Bladder microvascular endothelial cell (primary cell): ENCODE results near the gene CCDC107. TPM values are rescaled to one million over a fixed set of nuclear protein-coding genes. Genes with fewer than 3 reads are reported as not detected.

Experiments used
- total RNA-seq: library from RNA; depleted of rRNA; stranded (reverse); fragments of >200 nt; gene quantifications from 2 replicates; pipeline ENCODE4 v1.2.3, GENCODE V29; 2014

Gene CCDC107, protein sequence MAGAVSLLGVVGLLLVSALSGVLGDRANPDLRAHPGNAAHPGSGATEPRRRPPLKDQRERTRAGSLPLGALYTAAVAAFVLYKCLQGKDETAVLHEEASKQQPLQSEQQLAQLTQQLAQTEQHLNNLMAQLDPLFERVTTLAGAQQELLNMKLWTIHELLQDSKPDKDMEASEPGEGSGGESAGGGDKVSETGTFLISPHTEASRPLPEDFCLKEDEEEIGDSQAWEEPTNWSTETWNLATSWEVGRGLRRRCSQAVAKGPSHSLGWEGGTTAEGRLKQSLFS
- total RNA-seq: 10.3 and 13.6 TPM in 2 replicates

DNA sequence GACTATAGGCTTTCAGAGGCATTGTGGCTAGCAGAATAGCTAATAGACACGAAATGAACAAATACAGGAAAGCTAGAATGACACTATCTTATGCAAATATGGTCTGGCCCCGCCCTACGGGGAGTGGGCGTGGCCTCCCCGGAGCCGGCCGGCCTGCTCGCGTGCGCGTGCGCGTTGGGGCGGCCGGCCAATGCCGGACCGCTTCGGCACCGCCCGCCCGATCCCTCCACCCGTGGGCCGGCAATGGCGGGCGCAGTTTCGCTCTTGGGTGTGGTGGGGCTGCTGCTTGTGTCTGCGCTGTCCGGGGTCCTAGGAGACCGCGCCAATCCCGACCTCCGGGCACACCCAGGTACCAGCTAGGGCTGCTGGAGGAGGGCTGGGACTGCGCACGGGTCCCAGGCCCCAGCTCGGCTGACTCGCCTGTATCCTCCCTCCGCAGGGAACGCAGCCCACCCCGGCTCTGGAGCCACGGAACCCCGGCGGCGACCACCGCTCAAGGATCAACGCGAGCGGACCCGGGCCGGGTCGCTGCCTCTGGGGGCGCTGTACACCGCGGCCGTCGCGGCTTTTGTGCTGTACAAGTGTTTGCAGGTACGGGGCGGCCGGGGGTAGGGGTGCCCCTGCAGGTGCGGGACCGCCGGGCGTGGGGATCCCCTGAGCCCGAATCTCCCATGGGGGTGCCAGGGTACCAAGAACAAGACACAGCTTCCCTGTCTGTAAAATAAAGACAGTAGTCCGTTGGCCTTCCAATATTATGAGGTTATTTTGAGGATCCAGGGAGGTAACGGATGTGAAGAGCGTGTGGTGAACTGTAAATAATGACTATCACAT is at the start of gene CCDC107:
Gene CCDC107 (plus strand): TSS at position 156 of the 831 bp plus-strand sequence. CDS start 88 bp downstream, at position 244.

DNA sequence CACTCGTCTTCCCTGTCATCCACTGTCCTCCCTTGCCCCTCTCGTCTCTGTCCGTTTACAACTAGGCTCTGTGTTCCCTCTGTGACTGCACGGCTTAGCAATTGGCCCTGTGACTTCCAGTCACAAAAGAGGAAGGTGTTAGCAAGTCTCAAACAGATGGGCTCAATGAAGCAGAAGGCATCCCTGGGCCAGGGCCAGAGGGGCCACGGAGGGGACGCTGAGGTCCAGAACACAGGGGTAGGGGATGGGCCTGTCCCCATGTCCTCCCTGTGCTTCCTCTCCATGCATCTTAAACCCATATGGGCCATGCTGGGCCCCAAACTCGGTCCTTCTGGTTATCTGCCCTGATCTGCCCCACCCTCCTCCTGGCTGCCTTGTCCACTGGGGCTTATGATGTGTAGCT is 39.8 kb upstream of the CCDC107 start, which contains the start of gene CD72:
Gene CD72 (minus strand): TSS at position 89 of the 403 bp plus-strand sequence. CDS start 110 bp downstream, outside the sequence.

DNA sequence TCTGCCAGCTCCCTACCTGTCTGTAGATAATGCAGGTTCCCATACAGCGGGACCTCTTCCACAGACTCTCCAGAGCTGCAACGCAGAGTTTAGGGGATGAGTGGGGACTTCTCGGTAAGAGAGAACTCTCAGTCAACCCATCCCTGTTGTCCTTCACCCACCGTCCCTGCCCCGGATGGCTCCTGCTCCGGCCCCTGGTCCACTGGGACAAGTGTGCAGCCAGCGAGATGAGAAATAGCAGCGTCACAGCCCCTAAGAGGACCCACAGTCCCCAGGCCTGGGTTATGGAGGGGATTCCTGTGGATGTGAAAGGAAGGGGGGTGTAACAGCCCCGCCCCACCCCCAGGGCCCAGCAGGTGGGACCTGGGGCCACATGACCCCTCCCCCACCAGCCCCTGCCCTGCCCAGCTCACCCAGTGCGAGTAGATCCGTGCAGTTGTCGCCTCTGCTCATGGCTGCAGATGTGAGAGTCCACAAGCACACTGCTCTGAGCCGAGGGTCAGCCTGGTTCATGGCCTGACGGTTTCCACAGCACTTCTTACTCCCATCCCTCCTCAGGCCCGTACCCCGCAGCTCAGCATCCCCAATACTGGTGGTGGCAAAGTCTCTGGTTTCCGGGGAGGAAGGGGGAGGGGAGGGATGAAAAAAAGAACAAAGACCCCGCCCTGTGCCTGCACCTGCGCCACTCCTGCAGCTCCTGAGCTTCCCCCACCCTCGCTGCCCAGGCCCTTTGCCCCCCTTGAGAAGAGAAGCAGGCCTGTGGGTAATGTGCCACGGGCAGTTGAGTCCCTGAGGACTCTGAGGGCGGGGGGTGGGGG is 7.5 kb upstream of the CCDC107 start, which contains the start of gene SIT1:
Gene SIT1 (minus strand): TSS at position 591 of the 818 bp plus-strand sequence. CDS start 78 bp downstream, at position 513.

DNA sequence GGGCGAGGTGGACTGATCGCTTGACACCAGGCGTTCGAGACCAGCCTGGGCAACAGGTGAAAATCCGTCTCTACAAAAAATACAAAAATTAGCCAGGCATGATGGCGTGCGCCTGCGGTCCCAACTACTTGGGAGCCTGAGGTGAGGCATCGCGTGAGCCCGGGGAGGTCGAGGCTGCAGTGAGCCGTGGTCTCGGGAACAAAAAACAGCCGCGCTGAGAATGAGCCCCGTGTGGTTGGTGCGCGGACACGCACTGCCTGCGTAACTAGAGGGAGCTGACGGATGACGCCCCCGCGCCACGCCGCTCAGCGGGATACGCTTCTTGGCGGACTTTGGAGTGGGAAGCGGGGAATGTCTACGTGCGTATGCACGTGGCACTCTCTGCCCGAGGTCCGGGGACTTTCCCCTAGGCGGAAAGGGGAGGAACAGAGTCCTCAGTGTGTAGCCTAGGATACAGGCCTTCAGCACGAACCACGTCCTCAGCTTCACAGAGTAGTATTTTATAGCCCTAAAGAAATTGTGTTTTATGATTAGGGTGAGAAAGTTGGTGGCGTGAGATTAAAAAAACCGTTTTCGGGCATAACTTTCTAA is 451 bp upstream of the CCDC107 start, which contains the start of gene RMRP:
Gene RMRP (minus strand): TSS at position 474 of the 591 bp plus-strand sequence.

DNA sequence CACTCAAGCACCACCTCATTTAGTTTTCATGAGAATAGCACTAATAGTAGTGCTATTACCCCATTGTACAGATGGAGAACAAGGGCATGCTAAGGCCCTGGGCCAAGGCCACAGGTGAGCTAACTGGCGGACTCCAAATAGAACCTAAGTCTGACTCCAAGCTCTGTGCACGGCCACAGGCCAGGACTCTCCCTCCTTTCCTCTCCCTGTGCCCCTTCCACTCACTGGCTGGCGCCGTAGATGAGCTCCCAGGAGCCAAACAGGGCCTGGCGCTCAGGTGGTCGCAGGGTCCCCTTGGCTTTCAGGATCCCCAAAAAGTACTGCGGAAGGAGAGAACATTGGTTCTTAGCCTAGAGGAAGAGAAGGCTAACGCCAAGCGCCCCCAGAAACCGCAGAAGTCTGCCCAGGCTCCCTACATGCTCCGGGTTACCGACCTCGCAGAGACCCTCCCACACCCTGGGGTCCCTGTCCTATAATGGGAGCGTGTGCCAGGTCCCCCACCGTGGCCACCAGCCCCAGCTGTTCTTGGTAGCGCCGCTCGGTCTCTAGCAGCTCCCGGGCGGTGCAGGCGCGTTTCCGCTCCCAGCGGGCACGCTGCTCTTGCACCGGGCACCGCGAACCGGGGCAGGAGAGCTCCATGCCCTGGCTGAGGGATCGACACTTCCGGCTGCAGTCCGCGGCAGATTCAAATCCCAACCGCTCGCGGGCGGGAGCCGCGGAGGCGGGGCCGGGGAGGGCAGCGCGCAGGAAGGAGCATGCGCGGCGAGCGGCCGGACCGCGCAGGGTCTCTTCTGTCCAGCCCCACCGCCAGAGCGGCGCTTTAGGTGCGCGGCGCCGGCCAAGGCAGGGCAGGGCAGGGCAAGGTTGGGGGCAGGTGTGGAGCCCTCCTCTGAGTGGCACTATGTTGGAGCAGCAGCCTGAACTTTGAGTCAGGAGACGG is 6.7 kb downstream of the CCDC107 start, which contains the start of gene ARHGEF39:
Gene ARHGEF39 (minus strand): TSS at position 665 of the 940 bp plus-strand sequence. CDS start 26 bp downstream, at position 639.

DNA sequence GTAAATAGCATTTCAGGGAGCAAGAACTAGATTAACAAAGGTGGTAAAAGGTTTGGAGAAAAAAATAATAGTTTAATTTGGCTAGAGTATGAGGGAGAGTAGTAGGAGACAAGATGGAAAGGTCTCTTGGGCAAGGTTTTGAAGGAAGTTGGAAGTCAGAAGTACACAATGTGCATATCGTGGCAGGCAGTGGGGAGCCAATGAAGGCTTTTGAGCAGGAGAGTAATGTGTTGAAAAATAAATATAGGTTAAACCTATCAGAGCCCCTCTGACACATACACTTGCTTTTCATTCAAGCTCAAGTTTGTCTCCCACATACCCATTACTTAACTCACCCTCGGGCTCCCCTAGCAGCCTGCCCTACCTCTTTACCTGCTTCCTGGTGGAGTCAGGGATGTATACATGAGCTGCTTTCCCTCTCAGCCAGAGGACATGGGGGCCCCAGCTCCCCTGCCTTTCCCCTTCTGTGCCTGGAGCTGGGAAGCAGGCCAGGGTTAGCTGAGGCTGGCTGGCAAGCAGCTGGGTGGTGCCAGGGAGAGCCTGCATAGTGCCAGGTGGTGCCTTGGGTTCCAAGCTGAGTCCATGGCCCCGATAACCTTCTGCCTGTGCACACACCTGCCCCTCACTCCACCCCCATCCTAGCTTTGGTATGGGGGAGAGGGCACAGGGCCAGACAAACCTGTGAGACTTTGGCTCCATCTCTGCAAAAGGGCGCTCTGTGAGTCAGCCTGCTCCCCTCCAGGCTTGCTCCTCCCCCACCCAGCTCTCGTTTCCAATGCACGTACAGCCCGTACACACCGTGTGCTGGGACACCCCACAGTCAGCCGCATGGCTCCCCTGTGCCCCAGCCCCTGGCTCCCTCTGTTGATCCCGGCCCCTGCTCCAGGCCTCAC is 15.3 kb downstream of the CCDC107 start, which contains the start of gene CA9:
Gene CA9 (plus strand): TSS at position 797 of the 893 bp plus-strand sequence. CDS start 32 bp downstream, at position 829.

DNA sequence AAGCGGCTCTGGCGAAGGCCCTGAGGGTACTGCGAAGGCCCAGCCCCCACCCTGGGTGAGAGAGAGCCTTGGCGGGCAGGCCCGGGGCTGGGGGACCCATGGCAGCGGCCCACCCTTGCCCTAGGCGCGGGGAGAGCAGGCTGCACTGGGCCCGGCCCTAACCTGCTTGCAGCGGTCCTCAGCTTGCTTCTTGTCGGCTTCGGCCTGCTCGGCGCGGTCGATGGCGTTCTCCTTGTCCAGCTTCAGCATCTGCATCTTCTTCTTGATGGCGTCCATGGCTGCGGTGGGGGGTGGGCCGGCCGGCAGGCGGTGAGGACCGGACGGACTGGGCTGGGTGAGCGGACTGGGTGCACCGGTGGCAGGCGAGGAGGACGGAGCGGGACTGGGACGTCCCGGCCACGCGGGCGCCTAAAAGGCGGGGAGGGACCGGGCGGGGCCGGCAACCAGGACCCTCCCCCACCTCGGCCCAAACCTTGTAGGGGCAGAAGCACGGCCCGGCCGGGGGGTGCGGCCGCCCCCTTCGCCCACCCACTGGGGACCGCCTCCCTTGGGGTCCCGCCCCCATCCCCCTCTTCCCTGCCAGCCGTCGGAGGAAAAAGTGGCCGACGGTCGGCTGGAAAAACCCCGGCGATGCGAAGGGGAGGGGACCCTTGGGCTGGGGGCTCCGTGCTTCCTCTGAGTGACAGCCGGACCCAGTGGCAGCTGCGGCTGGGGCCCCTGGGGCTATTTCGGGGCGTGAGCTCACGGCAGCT is 31.6 kb downstream of the CCDC107 start, which contains the start of gene TPM2:
Gene TPM2 (minus strand): TSS at position 384 of the 752 bp plus-strand sequence. CDS start 108 bp downstream, at position 276.

Other genes with a start within 250 kb of the CCDC107 start
- gene RUSC2, start 168.2 kb upstream of the CCDC107 start, total RNA-seq: 12.6 and 27.9 TPM in 2 replicates
- gene TESK1, start 53.0 kb upstream of the CCDC107 start, total RNA-seq: 4.5 and 8.5 TPM in 2 replicates
- gene CD72, start 39.9 kb upstream of the CCDC107 start, total RNA-seq: 0.13 TPM in 1 of 2 replicates, not detected in the other
- gene SIT1, start 7.4 kb upstream of the CCDC107 start, total RNA-seq: not detected in 2 replicates
- gene RMRP, start 273 bp upstream of the CCDC107 start, total RNA-seq: 15,158 and 208,384 TPM in 2 replicates
- gene ARHGEF39, start 6.9 kb downstream of the CCDC107 start, total RNA-seq: 0.65 and 1.5 TPM in 2 replicates
- gene CA9, start 15.6 kb downstream of the CCDC107 start, total RNA-seq: not detected in 2 replicates
- gene TPM2, start 31.6 kb downstream of the CCDC107 start, total RNA-seq: 17.1 and 24.1 TPM in 2 replicates
- 184 and 408 TPM in 2 replicates for gene TLN1, start 73.9 kb downstream of the CCDC107 start, total RNA-seq
- 39.2 and 57.3 TPM in 2 replicates for gene CREB3, start 74.4 kb downstream of the CCDC107 start, total RNA-seq
- gene GBA2, start 90.9 kb downstream of the CCDC107 start, total RNA-seq: 50.3 and 121 TPM in 2 replicates
- gene RGP1, start 91.0 kb downstream of the CCDC107 start, total RNA-seq: 8.6 and 12.1 TPM in 2 replicates
- 6.2 and 90.9 TPM in 2 replicates for gene MSMP, start 96.0 kb downstream of the CCDC107 start, total RNA-seq
- gene NPR2, start 133.3 kb downstream of the CCDC107 start, total RNA-seq: 3.2 and 4.1 TPM in 2 replicates
- gene SPAG8, start 154.0 kb downstream of the CCDC107 start, total RNA-seq: 0.32 TPM in 1 of 2 replicates, not detected in the other
- gene HINT2, start 156.8 kb downstream of the CCDC107 start, total RNA-seq: 7.1 and 25.1 TPM in 2 replicates
- gene FAM221B, start 170.4 kb downstream of the CCDC107 start, total RNA-seq: not detected in 2 replicates
- 0.16 and 0.57 TPM in 2 replicates for gene TMEM8B, start 170.9 kb downstream of the CCDC107 start, total RNA-seq
- gene OR13J1, start 212.1 kb downstream of the CCDC107 start, total RNA-seq: not detected in 2 replicates
- gene HRCT1, start 247.9 kb downstream of the CCDC107 start, total RNA-seq: 0.32 and 3.5 TPM in 2 replicates